Cardiac fibroblast (primary cell): Measurements from ENCODE around the gene FBXW8.

Experiments
- DNase-seq, 2 donors: peaks; one replicate each; pipeline versions ENCODE4 v3.0.0 to v3.0.0-alpha.2; 2010; ENCODE audit warnings: low read depth in 2 of 2
- H3K4me3 ChIP-seq, 2 donors: replicated peaks in 1 of 2; 1 replicate in 1 of 2; 2 replicates in 1 of 2; pipeline ENCODE4 v1.5.1; 2011; ENCODE audit warnings: low read depth in 2 of 2, low read length in 2 of 2, mild to moderate bottlenecking in 2 of 2, moderate library complexity in 1 of 2
- TF ChIP-seq, protein P1 (sequence below): IDR thresholded peaks from one replicate; pipeline ENCODE4 v1.5.1; 2011; ENCODE audit warnings: low read depth, mild to moderate bottlenecking, low read length, inconsistent platforms

FBXW8 gene

DNA sequence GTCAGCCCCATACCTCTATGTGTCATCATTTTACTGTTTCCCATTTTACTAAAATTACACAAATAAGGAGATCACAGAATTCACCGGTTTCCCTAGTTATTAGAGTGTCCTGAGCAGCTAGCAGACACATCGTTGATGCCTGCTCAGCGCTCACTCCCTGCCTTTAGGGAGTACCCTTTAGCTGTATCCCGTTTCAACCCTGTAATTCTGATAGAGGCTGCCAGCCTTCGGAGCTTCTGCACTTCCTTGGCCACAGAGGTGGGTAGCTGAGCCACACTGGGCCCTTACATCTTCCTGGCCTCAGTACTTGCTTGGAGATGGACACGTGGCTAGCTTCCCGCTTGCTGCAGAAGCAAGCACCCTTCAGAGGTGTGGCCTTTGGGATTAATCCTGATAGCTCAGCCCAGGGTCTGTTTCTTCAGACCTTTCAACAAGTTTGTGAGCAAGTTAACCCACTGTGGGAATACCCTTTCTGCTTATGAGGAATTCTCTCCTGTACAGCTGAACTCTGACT, 14.3 kb upstream of the FBXW8 start:
- H3K4me3 ChIP-seq = no peak overlapping the region
- no peak for DNase-seq
- TF ChIP-seq, protein P1, sequence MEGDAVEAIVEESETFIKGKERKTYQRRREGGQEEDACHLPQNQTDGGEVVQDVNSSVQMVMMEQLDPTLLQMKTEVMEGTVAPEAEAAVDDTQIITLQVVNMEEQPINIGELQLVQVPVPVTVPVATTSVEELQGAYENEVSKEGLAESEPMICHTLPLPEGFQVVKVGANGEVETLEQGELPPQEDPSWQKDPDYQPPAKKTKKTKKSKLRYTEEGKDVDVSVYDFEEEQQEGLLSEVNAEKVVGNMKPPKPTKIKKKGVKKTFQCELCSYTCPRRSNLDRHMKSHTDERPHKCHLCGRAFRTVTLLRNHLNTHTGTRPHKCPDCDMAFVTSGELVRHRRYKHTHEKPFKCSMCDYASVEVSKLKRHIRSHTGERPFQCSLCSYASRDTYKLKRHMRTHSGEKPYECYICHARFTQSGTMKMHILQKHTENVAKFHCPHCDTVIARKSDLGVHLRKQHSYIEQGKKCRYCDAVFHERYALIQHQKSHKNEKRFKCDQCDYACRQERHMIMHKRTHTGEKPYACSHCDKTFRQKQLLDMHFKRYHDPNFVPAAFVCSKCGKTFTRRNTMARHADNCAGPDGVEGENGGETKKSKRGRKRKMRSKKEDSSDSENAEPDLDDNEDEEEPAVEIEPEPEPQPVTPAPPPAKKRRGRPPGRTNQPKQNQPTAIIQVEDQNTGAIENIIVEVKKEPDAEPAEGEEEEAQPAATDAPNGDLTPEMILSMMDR = no peak

DNA sequence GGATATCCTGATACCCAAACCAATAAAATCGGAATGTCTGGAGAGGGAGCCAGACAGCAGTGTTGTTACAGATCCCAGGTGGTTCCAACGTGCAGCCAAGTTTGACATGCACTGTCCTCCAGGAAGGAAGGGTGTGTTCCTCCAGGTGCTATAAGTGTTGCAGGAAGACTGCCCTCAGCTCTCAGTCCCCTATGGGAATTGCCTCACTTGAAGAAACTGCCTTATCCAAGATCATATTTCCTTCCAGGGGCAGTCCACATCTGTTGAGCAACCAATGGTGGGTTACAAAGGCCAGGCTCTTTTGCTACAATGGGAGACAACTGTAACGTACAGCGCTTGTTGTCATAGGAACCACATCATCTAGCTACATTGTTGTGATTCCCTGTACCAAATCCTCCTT, 13.3 kb upstream of the FBXW8 start:
- no peak for DNase-seq
- H3K4me3 ChIP-seq = no peak overlapping the region
- TF ChIP-seq, protein P1 = no peak

DNA sequence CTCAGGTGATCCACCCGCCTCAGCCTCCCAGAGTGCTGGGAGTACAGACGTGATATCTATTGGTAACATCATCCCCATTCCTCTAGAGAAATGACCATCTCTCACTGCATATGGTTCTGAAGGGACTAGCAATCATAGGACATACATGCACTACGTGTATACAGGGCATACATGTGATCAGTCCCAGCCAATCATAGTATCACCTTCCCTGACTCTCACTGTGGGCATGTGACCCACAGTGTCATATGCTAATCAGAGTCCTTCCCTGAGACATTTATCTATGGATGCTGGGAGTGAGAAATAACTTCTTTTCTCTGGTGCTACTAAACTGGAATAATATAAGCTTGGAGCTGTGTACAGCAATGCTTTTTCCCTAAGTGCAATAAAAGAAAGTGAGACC, 12.1 kb upstream of the FBXW8 start:
- no peak overlapping the region for H3K4me3 ChIP-seq
- DNase-seq = no peak
- TF ChIP-seq, protein P1 = no peak

DNA sequence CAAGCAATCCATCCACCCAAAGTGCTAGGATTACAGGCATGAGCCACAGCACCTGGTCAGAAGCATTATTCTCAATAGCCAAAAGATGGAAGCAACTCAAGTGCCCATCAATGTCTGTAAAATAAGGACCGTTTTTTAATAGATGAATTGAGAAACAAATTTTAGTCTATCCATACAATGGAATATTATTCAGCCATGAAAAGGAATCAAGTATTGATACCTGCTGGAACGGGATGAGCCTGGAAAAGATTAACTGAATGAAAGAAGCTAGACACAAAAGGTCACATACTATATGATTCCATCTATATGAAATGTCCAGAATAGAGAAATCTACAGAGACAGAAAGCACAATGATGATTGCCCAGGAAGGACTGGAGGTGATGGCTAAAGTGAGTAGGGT, 9.1 kb upstream of the FBXW8 start:
- TF ChIP-seq, protein P1 = no peak
- no peak for DNase-seq
- H3K4me3 ChIP-seq = no peak overlapping the region

DNA sequence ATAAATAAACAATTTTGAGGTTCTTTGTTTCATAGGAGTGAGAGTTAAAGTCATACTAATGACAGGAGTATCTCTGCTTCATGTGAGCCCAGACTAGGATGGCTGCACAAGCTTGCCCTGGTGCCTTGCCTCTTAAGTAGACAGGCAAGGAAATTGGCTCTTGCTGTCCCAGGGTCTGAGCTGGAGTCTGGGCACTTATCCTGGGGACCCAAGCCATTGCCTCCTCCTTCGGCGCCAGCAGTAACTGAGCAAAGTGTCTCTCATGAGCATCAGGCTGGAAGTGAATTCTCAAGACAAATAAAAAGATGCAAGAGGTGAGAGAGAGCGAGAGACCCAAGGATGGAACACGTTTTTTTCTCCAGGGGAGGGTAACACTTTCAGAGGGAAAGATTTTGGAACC, 6.9 kb upstream of the FBXW8 start:
- no peak overlapping the region for H3K4me3 ChIP-seq
- DNase-seq = no peak

DNA sequence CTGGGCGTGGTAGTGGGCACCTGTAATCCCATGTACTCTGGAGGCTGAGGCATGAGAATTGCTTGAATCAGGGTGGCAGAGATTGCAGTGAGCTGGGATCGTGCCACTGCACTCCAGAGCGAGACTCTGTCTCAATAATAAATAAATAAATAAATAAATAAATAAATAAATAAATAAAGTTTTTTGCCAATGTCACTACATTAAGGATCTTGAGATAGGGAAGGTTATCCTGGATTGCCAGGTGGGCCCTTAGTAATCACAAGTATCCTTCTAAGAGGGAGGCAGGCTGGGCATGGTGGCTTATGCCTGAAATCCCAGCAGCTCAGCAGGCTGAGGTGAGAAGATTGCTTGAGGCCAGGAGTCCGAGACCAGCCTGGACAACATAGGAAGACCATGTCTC, 4.5 kb upstream of the FBXW8 start:
- H3K4me3 ChIP-seq = no peak overlapping the region
- TF ChIP-seq, protein P1 = no peak
- no peak for DNase-seq

More for the DNA sequence above, 6.9 kb upstream of the FBXW8 start:
- TF ChIP-seq, protein P1 = no peak

DNA sequence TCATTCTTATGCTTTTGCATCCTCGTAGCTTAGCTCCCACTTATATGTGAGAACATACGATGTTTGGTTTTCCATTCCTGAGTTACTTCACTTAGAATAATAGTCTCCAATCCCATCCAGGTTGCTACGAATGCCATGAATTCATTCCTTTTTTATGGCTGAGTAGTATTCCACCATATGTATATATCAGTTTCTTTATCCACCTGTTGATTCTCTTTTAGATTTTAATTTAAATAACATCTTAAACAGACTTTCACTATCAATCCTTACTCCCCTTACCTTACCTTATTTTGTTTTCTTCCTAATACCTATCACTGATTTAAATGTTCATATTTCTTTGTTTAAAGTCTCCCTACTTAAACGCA, 488 bp upstream of the FBXW8 start:
- peak overlapping the region; percentile 61 to 72 for H3K4me3 ChIP-seq
- DNase-seq = no peak
- TF ChIP-seq, protein P1 = no peak
